ENCODE results near the gene BOC.

DNA sequence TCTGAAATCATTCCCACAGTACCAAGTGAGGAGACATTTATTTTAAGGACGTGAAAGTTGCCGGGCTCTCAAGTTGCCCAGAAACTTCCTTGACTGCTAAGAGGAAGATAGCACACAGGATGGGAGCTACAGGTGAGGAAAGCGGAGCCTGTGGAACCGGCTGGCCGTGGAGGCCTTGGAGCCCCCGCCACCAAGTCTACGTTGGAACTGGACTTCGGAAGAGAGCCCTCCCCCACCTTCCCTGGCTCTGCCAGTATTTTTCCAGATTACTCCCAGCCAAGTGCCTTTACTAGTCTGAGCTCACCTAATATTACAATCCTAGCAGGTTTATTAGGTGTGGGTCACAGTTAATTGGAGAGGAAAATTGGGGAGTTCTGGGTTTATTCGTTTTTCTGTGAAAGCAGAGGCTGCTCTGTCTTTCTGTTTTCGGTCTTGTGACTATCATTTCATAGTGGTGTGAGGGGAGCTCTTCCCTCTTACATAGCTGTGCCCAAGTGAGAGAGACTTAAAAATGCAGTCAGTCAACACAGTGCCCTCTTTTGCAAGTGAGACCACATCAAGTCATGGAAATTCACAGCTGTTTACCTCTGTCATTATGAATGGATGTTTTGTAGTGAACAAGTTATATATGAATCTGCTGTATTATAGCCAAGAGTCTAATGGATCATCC is 6.8 kb downstream of the BOC start:
- no peak for TF ChIP-seq MYC (IDR thresholded peaks at IDR 0.05; ENCODE audit: low read depth, low read length)
- TF ChIP-seq, protein P1, sequence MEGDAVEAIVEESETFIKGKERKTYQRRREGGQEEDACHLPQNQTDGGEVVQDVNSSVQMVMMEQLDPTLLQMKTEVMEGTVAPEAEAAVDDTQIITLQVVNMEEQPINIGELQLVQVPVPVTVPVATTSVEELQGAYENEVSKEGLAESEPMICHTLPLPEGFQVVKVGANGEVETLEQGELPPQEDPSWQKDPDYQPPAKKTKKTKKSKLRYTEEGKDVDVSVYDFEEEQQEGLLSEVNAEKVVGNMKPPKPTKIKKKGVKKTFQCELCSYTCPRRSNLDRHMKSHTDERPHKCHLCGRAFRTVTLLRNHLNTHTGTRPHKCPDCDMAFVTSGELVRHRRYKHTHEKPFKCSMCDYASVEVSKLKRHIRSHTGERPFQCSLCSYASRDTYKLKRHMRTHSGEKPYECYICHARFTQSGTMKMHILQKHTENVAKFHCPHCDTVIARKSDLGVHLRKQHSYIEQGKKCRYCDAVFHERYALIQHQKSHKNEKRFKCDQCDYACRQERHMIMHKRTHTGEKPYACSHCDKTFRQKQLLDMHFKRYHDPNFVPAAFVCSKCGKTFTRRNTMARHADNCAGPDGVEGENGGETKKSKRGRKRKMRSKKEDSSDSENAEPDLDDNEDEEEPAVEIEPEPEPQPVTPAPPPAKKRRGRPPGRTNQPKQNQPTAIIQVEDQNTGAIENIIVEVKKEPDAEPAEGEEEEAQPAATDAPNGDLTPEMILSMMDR (IDR thresholded peaks at IDR 0.05; ENCODE audit: extremely low read depth in 1 of 2, insufficient read depth in 1 of 2, low read depth in 1 of 2, low read length in 2 of 2) = no peak
- TF ChIP-seq EZH2 (IDR thresholded peaks at IDR 0.05; ENCODE audit: borderline replicate concordance, low read depth, low read length, severe bottlenecking) = no peak

Data from endothelial cell of umbilical vein (primary cell).